Naive thymus-derived CD4-positive, alpha-beta T cell (primary cell): ENCODE data around the gene GOLGA1. TPM values are rescaled to one million over a fixed set of nuclear protein-coding genes. Genes with fewer than 3 reads are reported as not detected.
"Not testable (repeated sequence)": the region's sequence is repeated elsewhere in the genome, so short reads cannot be mapped to it uniquely, and the experiment has no call there.

Experiments used
- ATAC-seq: fragments of 150-1000 bp; cut with Tn5 transposase; 2 replicates; pipeline ENCODE4 v1.10.0; 2021; ENCODE audit warnings: mild to moderate bottlenecking, moderate library complexity
- CTCF ChIA-PET: fragments of 350-600 bp; sonication (Branson Sonifier 250); formaldehyde crosslinking; loops from one replicate; lab custom pipeline; 2021; ENCODE audit warnings: antibody characterized with exemption; lab: Charles Lee
- POLR2A ChIA-PET: fragments of 350-600 bp; sonication (Branson Sonifier 250); formaldehyde crosslinking; loops from one replicate; lab custom pipeline; 2021; ENCODE audit warnings: antibody characterized with exemption, inconsistent platforms; lab: Charles Lee
- DNase-seq, 9 donors: peaks; one replicate each; pipeline versions ENCODE4 v3.0.0 to v3.0.0-alpha.2; 2020 to 2022; ENCODE audit warnings: mixed read lengths in 1 of 9
- H3K27ac ChIP-seq: one replicate; pipeline ENCODE4 v1.7.0; 2013; ENCODE audit warnings: mild to moderate bottlenecking, low read depth, low read length, moderate library complexity
- H3K27me3 ChIP-seq, 2 donors: one replicate each; pipeline ENCODE4 v1.7.0; 2013; ENCODE audit warnings: low read length in 2 of 2, mild to moderate bottlenecking in 2 of 2, moderate library complexity in 2 of 2; ENCODE audit not compliant: control insufficient read depth in 2 of 2, insufficient read depth in 2 of 2
- H3K36me3 ChIP-seq, 3 experiments: 1 replicate in 2 of 3; 2 replicates in 1 of 3; pipeline ENCODE4 v1.7.0; 2013; ENCODE audit warnings: low read length in 3 of 3, mild to moderate bottlenecking in 3 of 3, moderate library complexity in 1 of 3; ENCODE audit not compliant: insufficient read depth in 3 of 3, control insufficient read depth in 2 of 3
- H3K4me1 ChIP-seq, 2 donors: one replicate each; pipeline ENCODE4 v1.7.0; 2013; ENCODE audit warnings: low read length in 2 of 2, mild to moderate bottlenecking in 2 of 2, moderate library complexity in 1 of 2; ENCODE audit not compliant: control insufficient read depth in 2 of 2, insufficient read depth in 2 of 2
- H3K4me3 ChIP-seq: 2 replicates; pipeline ENCODE4 v1.7.0; 2013; ENCODE audit warnings: mild to moderate bottlenecking, low read length
- H3K9me3 ChIP-seq, 3 experiments: 1 replicate in 2 of 3; 2 replicates in 1 of 3; pipeline ENCODE4 v1.7.0; 2013; ENCODE audit warnings: low read length in 3 of 3; ENCODE audit not compliant: control insufficient read depth in 2 of 3
- H3K27ac Mint-ChIP-seq, 9 donors: one replicate each; pipeline ENCODE4 v1.8.0; 2020 to 2022; ENCODE audit warnings: mixed read lengths in 9 of 9, mild to moderate bottlenecking in 8 of 9, moderate library complexity in 5 of 9, inconsistent platforms in 2 of 9
- H3K27me3 Mint-ChIP-seq, 5 donors: one replicate each; pipeline ENCODE4 v1.8.0; 2021 to 2022; ENCODE audit warnings: mixed read lengths in 5 of 5, mild to moderate bottlenecking in 1 of 5
- H3K36me3 Mint-ChIP-seq, 5 donors: one replicate each; pipeline ENCODE4 v1.8.0; 2020 to 2022; ENCODE audit warnings: mixed read lengths in 5 of 5, mild to moderate bottlenecking in 3 of 5, inconsistent platforms in 1 of 5
- H3K4me1 Mint-ChIP-seq, 7 donors: one replicate each; pipeline ENCODE4 v1.8.0; 2020 to 2022; ENCODE audit warnings: mixed read lengths in 7 of 7, mild to moderate bottlenecking in 3 of 7, inconsistent platforms in 1 of 7
- H3K4me3 Mint-ChIP-seq, 10 donors: one replicate each; pipeline ENCODE4 v1.8.0; 2020 to 2022; ENCODE audit warnings: mild to moderate bottlenecking in 10 of 10, mixed read lengths in 10 of 10, moderate library complexity in 6 of 10, inconsistent platforms in 2 of 10
- H3K9me3 Mint-ChIP-seq, 11 donors: one replicate each; pipeline ENCODE4 v1.8.0; 2020 to 2022; ENCODE audit warnings: mixed read lengths in 11 of 11, mild to moderate bottlenecking in 4 of 11, inconsistent platforms in 1 of 11, moderate library complexity in 1 of 11
- intact Hi-C, 2 donors: fragments of 100-400 bp; cut with micrococcal nuclease; formaldehyde crosslinking; loops; one replicate each; pipeline ENCODE4 v1.15.1; 2023
- polyA plus RNA-seq, 2 donors: library from polyadenylated mRNA; unstranded; fragments of 300-500 nt; fragmentation: Illumina TruSeq; gene quantifications; one replicate each; pipeline ENCODE4 v1.2.3, GENCODE V29; 2021
- total RNA-seq, 6 experiments: library from RNA in 5 of 6; stranded (reverse) in 5 of 6; gene quantifications; 1 replicate in 5 of 6; 2 replicates in 1 of 6; pipeline ENCODE4 v1.2.3 and lab custom pipeline; 2021 to 2026

Gene GOLGA1
- total and polyA plus RNA-seq, 7 experiments from 2014 or later = 4.0 to 37.8 (median 21.2) TPM

DNA sequence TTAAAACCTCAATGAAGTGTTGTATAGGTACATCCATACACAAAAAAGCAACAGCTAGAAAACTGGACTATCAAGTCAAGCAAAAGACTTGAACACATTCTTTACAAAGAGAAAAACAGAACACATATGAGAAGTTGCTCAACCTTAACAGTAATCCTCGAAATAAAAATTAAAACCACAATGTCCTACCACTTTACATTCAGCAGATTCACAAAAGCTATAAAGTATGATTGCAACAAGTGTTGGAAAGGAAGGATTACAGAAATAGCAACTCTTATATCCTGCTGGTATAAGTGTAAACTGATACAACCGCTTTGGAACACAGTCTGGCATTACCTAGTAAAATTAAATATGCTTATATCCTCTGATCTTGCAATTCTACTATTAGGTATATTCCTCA lies 28.5 kb upstream of the GOLGA1 start:
- H3K27ac Mint-ChIP-seq = peak overlapping the region in 4 of 9 donors; percentile 31 to 99 (median 56)
- intact Hi-C loops = no loop called here
- ChIA-PET POLR2A (interaction anchor here (0.6 to 1.2 kb wide), 2 partner anchors 18 to 21 kb away, joined by 3 to 6 read pairs; no protein-coding TSS in a partner anchor), CTCF (interaction anchor here (0.8 kb wide), 1 partner anchor 70 kb away, joined by 4 read pairs; no protein-coding TSS in a partner anchor)
- H3K27ac ChIP-seq = peak overlapping the region; percentile 25
- H3K4me1 ChIP-seq = peaks cover 19 to 22% of the 10 kb centered on the region in 2 donors
- no peak overlapping the region for H3K4me3 Mint-ChIP-seq
- peaks cover 13 to 37% (median 31%) of the 10 kb centered on the region in 7 donors for H3K4me1 Mint-ChIP-seq
- no peaks in the 10 kb centered on the region for H3K9me3 Mint-ChIP-seq
- no peaks in the 10 kb centered on the region for H3K27me3 Mint-ChIP-seq
- no peak for DNase-seq
- H3K4me3 ChIP-seq = no peak overlapping the region
- H3K36me3 ChIP-seq = peaks cover 0 to 14% (median 0%) of the 10 kb centered on the region in 3 experiments
- ATAC-seq = no peak
- no peaks in the 10 kb centered on the region for H3K27me3 ChIP-seq
- no peaks in the 10 kb centered on the region for H3K9me3 ChIP-seq
- H3K36me3 Mint-ChIP-seq = peaks cover 1 to 45% (median 18%) of the 10 kb centered on the region in 5 donors

DNA sequence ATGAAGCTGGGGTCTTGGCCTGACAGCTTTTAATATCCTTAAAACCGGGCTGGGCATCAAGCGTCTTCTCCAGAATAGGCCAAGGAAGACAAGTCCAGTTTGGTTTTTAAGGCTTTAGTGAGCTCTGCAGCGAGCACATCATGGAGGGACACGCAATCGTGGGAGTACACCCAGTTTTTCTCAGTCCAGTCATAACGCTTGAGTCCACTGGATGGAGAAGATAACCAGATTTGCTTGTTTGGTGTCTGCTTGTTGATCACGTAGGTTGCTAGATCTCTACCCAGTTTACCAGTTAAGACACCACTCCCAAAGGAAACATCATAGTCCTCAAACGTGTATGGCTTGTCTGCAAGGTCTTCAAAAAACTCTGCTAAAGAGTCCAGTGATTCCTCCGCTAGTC lies 27.4 kb upstream of the GOLGA1 start:
- Mint-ChIP-seq H3K36me3 (peaks cover 0 to 42% (median 18%) of the 10 kb centered on the region in 5 donors), H3K9me3 (no peaks in the 10 kb centered on the region), H3K4me1 (peaks cover 20 to 46% (median 40%) of the 10 kb centered on the region in 7 donors), H3K27me3 (no peaks in the 10 kb centered on the region), H3K27ac (peak overlapping the region in 7 of 9 donors; percentile 62 to 99 (median 94)), H3K4me3 (no peak overlapping the region)
- H3K36me3 ChIP-seq = peaks cover 0 to 8% (median 0%) of the 10 kb centered on the region in 3 experiments
- H3K27me3 ChIP-seq = no peaks in the 10 kb centered on the region
- ChIA-PET CTCF (no interaction called here), POLR2A (no interaction called here)
- H3K4me1 ChIP-seq = peaks cover 21 to 33% of the 10 kb centered on the region in 2 donors
- H3K9me3 ChIP-seq = no peaks in the 10 kb centered on the region
- H3K27ac ChIP-seq = no peak overlapping the region
- no peak overlapping the region for H3K4me3 ChIP-seq
- ATAC-seq = no peak
- DNase-seq = no peak
- intact Hi-C loops = no loop called here

DNA sequence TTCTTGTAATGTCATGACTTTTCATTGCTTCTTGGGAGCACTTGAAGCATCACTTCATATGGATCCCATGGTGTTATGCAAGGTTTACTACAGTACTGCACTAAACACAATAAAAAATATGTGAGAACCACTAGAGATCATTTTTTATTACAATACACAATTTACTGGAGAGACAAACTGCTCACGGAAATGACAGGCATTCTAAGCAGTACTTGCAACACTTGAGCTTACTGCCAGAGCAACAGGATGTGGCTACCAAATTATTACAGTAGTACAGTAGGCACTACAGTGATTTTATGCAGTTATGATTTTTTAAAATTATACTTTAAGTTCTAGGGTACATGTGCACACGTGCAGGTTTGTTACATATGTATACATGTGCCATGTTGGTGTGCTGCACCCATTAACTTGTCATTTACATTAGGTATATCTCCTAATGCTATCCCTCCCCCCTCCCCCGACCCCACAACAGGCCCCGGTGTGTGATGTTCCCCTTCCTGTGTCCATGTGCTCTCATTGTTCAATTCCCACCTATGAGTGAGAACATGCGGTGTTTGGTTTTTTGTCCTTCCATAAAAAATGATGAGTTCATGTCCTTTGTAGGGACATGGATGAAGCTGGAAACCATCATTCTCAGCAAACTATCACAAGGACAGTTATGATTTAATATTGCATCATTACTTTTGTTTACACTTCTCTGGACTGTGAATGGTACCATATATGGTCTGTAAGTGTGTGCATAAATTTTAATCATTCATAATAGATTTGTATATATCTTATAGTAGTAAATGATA lies 25.1 kb upstream of the GOLGA1 start:
- Mint-ChIP-seq H3K27ac (peak overlapping the region; percentile 86 to 99 (median 95)), H3K4me1 (peaks cover 20 to 46% (median 40%) of the 10 kb centered on the region in 7 donors), H3K4me3 (peak overlapping the region; percentile 48 to 90 (median 69)), H3K36me3 (peaks cover 0 to 23% (median 8%) of the 10 kb centered on the region in 5 donors)
- peak in 7 of 9 donors; percentile 42 to 83 (median 76) for DNase-seq
- H3K27ac ChIP-seq = peak overlapping the region; percentile 64
- H3K9me3 Mint-ChIP-seq, H3K27me3 Mint-ChIP-seq, H3K4me3 ChIP-seq, H3K27me3 ChIP-seq, H3K9me3 ChIP-seq, H3K36me3 ChIP-seq: not testable (repeated sequence)
- ATAC-seq = peak; percentile 97
- ChIA-PET CTCF (interaction anchor here (1.1 to 2.0 kb wide), 2 partner anchors 24 to 178 kb away, joined by 3 to 6 read pairs; no protein-coding TSS in a partner anchor), POLR2A (interaction anchor here (0.6 to 4.1 kb wide), 17 partner anchors 8 to 227 kb away, joined by 3 to 55 read pairs (median 5); partner anchors contain the start of genes ARPC5L, GOLGA1 and RPL35)
- peaks cover 21 to 33% of the 10 kb centered on the region in 2 donors for H3K4me1 ChIP-seq
- intact Hi-C loops = loop anchor here (1.0 to 2.0 kb wide), 2 partner anchors 25 kb away; partner anchors contain the start of gene GOLGA1 (in 2 of the 2)

DNA sequence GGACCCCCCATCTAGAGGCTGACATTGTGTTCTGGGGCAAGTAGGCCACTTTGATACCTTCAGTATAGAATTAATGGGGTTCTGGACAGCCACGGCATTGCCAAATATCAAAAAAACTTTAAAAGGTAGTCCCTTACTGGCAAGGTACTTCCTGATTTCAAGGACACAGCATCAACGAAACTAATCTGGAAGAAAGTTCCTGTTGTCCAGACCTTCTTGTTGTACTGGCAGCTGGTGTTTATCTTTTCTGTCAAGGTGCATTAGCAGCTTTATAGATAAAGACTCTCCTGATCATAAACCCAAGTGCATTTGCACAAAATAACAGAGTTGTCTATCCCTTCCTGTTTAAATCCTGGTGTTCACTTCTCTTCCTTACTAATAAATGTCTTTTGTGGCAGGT lies 23.7 kb upstream of the GOLGA1 start:
- intact Hi-C loops = loop anchor here in 1 of 2 donors (1.0 kb wide), 1 partner anchor 23 kb away; the partner anchor contains the start of gene GOLGA1
- CTCF ChIA-PET = interaction anchor here (1.0 to 2.0 kb wide), 2 partner anchors 12 to 23 kb away, joined by 4 to 6 read pairs; no protein-coding TSS in a partner anchor
- ATAC-seq = no peak

DNA sequence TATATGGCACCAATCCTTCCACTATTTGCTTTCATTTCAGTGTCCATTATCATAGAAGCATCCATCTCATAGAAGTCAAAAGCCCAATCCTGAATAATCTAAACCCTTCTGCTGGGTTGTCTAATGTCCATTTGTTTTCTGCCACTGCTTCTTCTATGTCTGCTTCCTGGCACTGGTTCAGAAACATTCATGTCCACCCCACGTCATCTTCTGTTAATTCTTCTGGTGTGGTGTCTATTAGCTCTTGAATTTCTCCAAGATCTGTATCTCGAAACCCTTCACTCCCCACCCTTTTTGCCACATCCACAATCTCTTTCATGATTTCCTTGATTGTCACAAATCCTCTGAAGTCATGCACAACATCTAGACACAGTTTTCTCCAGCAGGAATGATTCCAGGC lies 23.2 kb upstream of the GOLGA1 start:
- H3K4me1 Mint-ChIP-seq = peaks cover 20 to 46% (median 40%) of the 10 kb centered on the region in 7 donors
- H3K27me3 Mint-ChIP-seq = no peaks in the 10 kb centered on the region
- Histone ChIP-seq H3K4me3 (peak overlapping the region; percentile 5), H3K27me3 (no peaks in the 10 kb centered on the region), H3K9me3 (no peaks in the 10 kb centered on the region), H3K4me1 (peaks cover 21 to 33% of the 10 kb centered on the region in 2 donors), H3K36me3 (no peaks in the 10 kb centered on the region), H3K27ac (peak overlapping the region; percentile 64)
- ChIA-PET CTCF (no interaction called here), POLR2A (interaction anchor here (2.1 to 4.1 kb wide), 2 partner anchors 21 to 23 kb away, joined by 9 to 55 read pairs; partner anchors contain the start of gene GOLGA1)
- peak overlapping the region in 8 of 10 donors; percentile 3 to 77 (median 58) for H3K4me3 Mint-ChIP-seq
- peaks cover 0 to 21% (median 9%) of the 10 kb centered on the region in 5 donors for H3K36me3 Mint-ChIP-seq
- intact Hi-C loops = no loop called here
- ATAC-seq = no peak
- peak overlapping the region; percentile 11 to 99 (median 95) for H3K27ac Mint-ChIP-seq
- H3K9me3 Mint-ChIP-seq = no peaks in the 10 kb centered on the region
- DNase-seq = no peak

More for the DNA sequence above, 23.7 kb upstream of the GOLGA1 start:
- Histone ChIP-seq H3K9me3 (no peaks in the 10 kb centered on the region), H3K4me3 (peak overlapping the region; percentile 5), H3K4me1 (peaks cover 21 to 33% of the 10 kb centered on the region in 2 donors), H3K36me3 (peaks cover 0 to 3% (median 0%) of the 10 kb centered on the region in 3 experiments), H3K27me3 (no peaks in the 10 kb centered on the region), H3K27ac (peak overlapping the region; percentile 64)
- Mint-ChIP-seq H3K4me1 (peaks cover 20 to 46% (median 40%) of the 10 kb centered on the region in 7 donors), H3K27ac (peak overlapping the region; percentile 86 to 99 (median 95)), H3K36me3 (peaks cover 0 to 21% (median 9%) of the 10 kb centered on the region in 5 donors), H3K4me3 (peak overlapping the region in 8 of 10 donors; percentile 27 to 90 (median 64)), H3K9me3 (no peaks in the 10 kb centered on the region), H3K27me3 (no peaks in the 10 kb centered on the region)
- POLR2A ChIA-PET = interaction anchor here (0.7 to 4.1 kb wide), 10 partner anchors 8 to 162 kb away, joined by 3 to 55 read pairs (median 6); partner anchors contain the start of genes ARPC5L, GOLGA1 and RPL35
- DNase-seq = no peak

DNA sequence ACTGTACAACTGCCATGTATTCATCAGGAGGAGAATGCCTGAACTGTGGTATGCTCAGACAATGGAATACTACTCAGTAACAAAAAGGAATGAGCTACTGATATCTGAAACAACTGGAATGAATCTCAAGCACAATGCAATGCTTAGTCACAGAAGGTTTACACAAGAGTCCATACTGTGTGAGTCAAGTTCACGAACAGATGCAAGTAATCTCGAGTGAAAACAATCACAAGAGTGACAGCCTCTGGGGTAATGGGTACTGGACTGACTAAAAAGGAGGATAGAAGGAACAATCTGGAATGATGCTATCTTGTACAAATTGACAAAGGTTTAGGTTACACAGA lies 19.5 kb upstream of the GOLGA1 start:
- H3K4me1 ChIP-seq = peaks cover 12 to 21% of the 10 kb centered on the region in 2 donors
- H3K36me3 Mint-ChIP-seq = peaks cover 0 to 11% (median 8%) of the 10 kb centered on the region in 5 donors
- intact Hi-C loops = no loop called here
- no peak overlapping the region for H3K27ac Mint-ChIP-seq
- no peak overlapping the region for H3K4me3 ChIP-seq
- no peak overlapping the region for H3K27ac ChIP-seq
- H3K27me3 ChIP-seq = no peaks in the 10 kb centered on the region
- H3K27me3 Mint-ChIP-seq = no peaks in the 10 kb centered on the region
- no peaks in the 10 kb centered on the region for H3K36me3 ChIP-seq
- no peaks in the 10 kb centered on the region for H3K9me3 Mint-ChIP-seq
- ChIA-PET POLR2A (interaction anchor here (0.8 to 0.9 kb wide), 2 partner anchors 10 to 14 kb away, joined by 3 to 4 read pairs; no protein-coding TSS in a partner anchor), CTCF (no interaction called here)
- no peaks in the 10 kb centered on the region for H3K9me3 ChIP-seq
- ATAC-seq (no peak), DNase-seq (no peak)
- H3K4me1 Mint-ChIP-seq = peaks cover 12 to 19% (median 19%) of the 10 kb centered on the region in 7 donors
- no peak overlapping the region for H3K4me3 Mint-ChIP-seq
